Ureter (tissue), 1 donor: ENCODE measurements around the gene MAML2. TPM values are rescaled to one million over a fixed set of nuclear protein-coding genes. Genes with fewer than 3 reads are reported as not detected.
A peak's percentile ranks its signal among the peaks of the same experiment; 100 is the strongest.

Experiments
- DNase-seq: peaks from one replicate; pipeline ENCODE4 v3.0.0-alpha.2; 2020; ENCODE audit warnings: low spot score
- total RNA-seq: library from RNA; stranded (reverse); gene quantifications from one replicate; pipeline ENCODE4 v1.2.4, GENCODE V29; 2023
- donor health status: DM: yes; HTN: yes; CAD: no.

Gene MAML2
- 35.8 TPM for total RNA-seq

- DNase-seq, result peak; percentile 96
These were observed at the start of gene MAML2 for GRCh38 chr11:96342961-96343711. MAML2 (minus strand) TSS chr11:96343195; CDS start chr11:96341895, 1,300 bp downstream.

GRCh38 chr11:96391698-96392307 is 48.8 kb upstream of the MAML2 start:
- no peak for DNase-seq

GRCh38 chr11:96390488-96390792 is 47.4 kb upstream of the MAML2 start:
- DNase-seq, result no peak

- DNase-seq, result peak; percentile 98
These were observed 46.9 kb upstream of the MAML2 start, which contains the start of the genes CCDC82 and JRKL for GRCh38 chr11:96389720-96390487. CCDC82 (minus strand) TSS chr11:96389912; CDS start chr11:96384747, 5,165 bp downstream. JRKL (plus strand) TSS chr11:96390013; CDS start chr11:96390650, 637 bp downstream.

GRCh38 chr11:96388891-96389719 is 46.1 kb upstream of the MAML2 start:
- no peak for DNase-seq

GRCh38 chr11:96385187-96385586 is 42.2 kb upstream of the MAML2 start:
- DNase-seq, result no peak

GRCh38 chr11:96384156-96384555 is 41.2 kb upstream of the MAML2 start:
- DNase-seq, result no peak

- no peak for DNase-seq
These were observed 33.8 kb upstream of the MAML2 start for GRCh38 chr11:96376796-96377195.

- DNase-seq, result no peak
These were observed 30.8 kb upstream of the MAML2 start for GRCh38 chr11:96373826-96374225.

- no peak for DNase-seq
These were observed 24.3 kb upstream of the MAML2 start for GRCh38 chr11:96367342-96367741.

GRCh38 chr11:96366024-96366423 is 23.0 kb upstream of the MAML2 start:
- DNase-seq, result no peak

- no peak for DNase-seq
These were observed 22.5 kb upstream of the MAML2 start for GRCh38 chr11:96365493-96365892.

GRCh38 chr11:96361778-96362177 is 18.8 kb upstream of the MAML2 start:
- no peak for DNase-seq

- DNase-seq, result no peak
These were observed 15.3 kb upstream of the MAML2 start for GRCh38 chr11:96358321-96358720.

GRCh38 chr11:96357794-96358193 is 14.8 kb upstream of the MAML2 start:
- DNase-seq, result no peak

GRCh38 chr11:96356848-96357247 is 13.9 kb upstream of the MAML2 start:
- no peak for DNase-seq

GRCh38 chr11:96342014-96342960 is 708 bp downstream of the MAML2 start:
- no peak for DNase-seq

- DNase-seq, result peak; percentile 66
These were observed 1.6 kb downstream of the MAML2 start for GRCh38 chr11:96341211-96342013.

- DNase-seq, result no peak
These were observed 2.5 kb downstream of the MAML2 start for GRCh38 chr11:96340555-96340885.
